Keratinocyte (primary cell): ENCODE measurements around the gene METTL22. TPM values are rescaled to one million over a fixed set of nuclear protein-coding genes. Genes with fewer than 3 reads are reported as not detected.

Experiments
- DNase-seq: peaks from one replicate; pipeline ENCODE4 v3.0.0-alpha.2; 2011; ENCODE audit warnings: low read depth, missing footprints, low spot score
- FAIRE-seq: peaks from 2 replicates; lab custom pipeline; 2011; peaks lifted over from hg19 to GRCh38; lab: Jason Lieb, UNC
- H2AFZ ChIP-seq: 2 replicates; pipeline ENCODE4 v1.6.0; 2012; ENCODE audit warnings: low read length, control low read depth, inconsistent platforms; ENCODE audit not compliant: control insufficient read depth
- H3K27ac ChIP-seq: 2 replicates; pipeline ENCODE4 v1.5.1; 2011; ENCODE audit warnings: low read length; ENCODE audit not compliant: control insufficient read depth, insufficient read depth
- H3K27me3 ChIP-seq: 3 replicates; pipeline ENCODE4 v1.6.0; 2011; ENCODE audit warnings: low read length; ENCODE audit not compliant: control insufficient read depth, insufficient read depth; ENCODE audit errors: extremely low read depth
- H3K36me3 ChIP-seq, 2 experiments: 2 replicates in 1 of 2; 3 replicates in 1 of 2; pipeline ENCODE4 v1.5.1; 2011; ENCODE audit warnings: low read length in 2 of 2, mild to moderate bottlenecking in 1 of 2; ENCODE audit not compliant: control insufficient read depth in 2 of 2, insufficient read depth in 2 of 2; ENCODE audit errors: extremely low read depth in 1 of 2
- H3K4me1 ChIP-seq: 3 replicates; pipeline ENCODE4 v1.5.1; 2011; ENCODE audit warnings: low read length; ENCODE audit not compliant: control insufficient read depth, insufficient read depth; ENCODE audit errors: extremely low read depth
- H3K4me2 ChIP-seq: 3 replicates; pipeline ENCODE4 v1.6.0; 2011; ENCODE audit warnings: low read depth, low read length; ENCODE audit not compliant: control insufficient read depth, insufficient read depth; ENCODE audit errors: extremely low read depth
- H3K4me3 ChIP-seq, 3 experiments: fragments of 200-600 bp in 1 of 3; sonication (generic) in 1 of 3; 2 replicates in 2 of 3; 3 replicates in 1 of 3; pipeline ENCODE4 v1.5.1; 2011 to 2016; ENCODE audit warnings: low read length in 3 of 3, mild to moderate bottlenecking in 3 of 3, control low read depth in 2 of 3, inconsistent platforms in 1 of 3, low read depth in 1 of 3, mixed read lengths in 1 of 3, mixed run types in 1 of 3, moderate library complexity in 1 of 3; ENCODE audit not compliant: control insufficient read depth in 2 of 3, insufficient read depth in 2 of 3; ENCODE audit errors: extremely low read depth in 1 of 3
- H3K79me2 ChIP-seq: 2 replicates; pipeline ENCODE4 v1.6.0; 2012; ENCODE audit warnings: low read length; ENCODE audit not compliant: control insufficient read depth, insufficient read depth
- H3K9ac ChIP-seq: 3 replicates; pipeline ENCODE4 v1.6.0; 2011; ENCODE audit warnings: low read length; ENCODE audit not compliant: control insufficient read depth, insufficient read depth; ENCODE audit errors: extremely low read depth
- H3K9me1 ChIP-seq: 3 replicates; pipeline ENCODE4 v1.6.0; 2011; ENCODE audit warnings: low read length; ENCODE audit not compliant: control insufficient read depth, insufficient read depth; ENCODE audit errors: extremely low read depth
- H3K9me3 ChIP-seq: 2 replicates; pipeline ENCODE4 v1.5.1; 2012; ENCODE audit warnings: low read depth, low read length; ENCODE audit not compliant: control insufficient read depth
- H4K20me1 ChIP-seq: 3 replicates; pipeline ENCODE4 v1.6.0; 2011; ENCODE audit warnings: low read length; ENCODE audit not compliant: control insufficient read depth, insufficient read depth; ENCODE audit errors: extremely low read depth
- CTCF ChIP-seq, 3 experiments: IDR thresholded peaks in 1 of 3; conservative IDR thresholded peaks in 1 of 3; optimal IDR thresholded peaks in 1 of 3; 2 replicates in 2 of 3; 3 replicates in 1 of 3; pipeline versions ENCODE3 to v1.5.1; 2011; ENCODE audit warnings: low read length in 3 of 3, mild to moderate bottlenecking in 3 of 3, moderate library complexity in 2 of 3, control low read depth in 1 of 3, inconsistent platforms in 1 of 3; ENCODE audit not compliant: insufficient read depth in 2 of 3; ENCODE audit errors: extremely low read depth in 1 of 3
- EZH2 ChIP-seq: IDR thresholded peaks from one replicate; pipeline ENCODE4 v1.6.1; 2012; ENCODE audit warnings: inconsistent platforms, mild to moderate bottlenecking, low read length, moderate library complexity
- dilution Hi-C: fragments of 300-500 bp; cut with MboI; formaldehyde crosslinking; loops from one replicate; pipeline ENCODE4 v1.7.0; 2020; ENCODE audit warnings: low sequenced_read_pairs; ENCODE audit not compliant: extremely low pct_ligation_motif_present
- polyA plus RNA-seq, 5 experiments: library from polyadenylated mRNA; depleted of rRNA in 3 of 5; stranded (reverse) in 3 of 5; stranded (forward) in 1 of 5; unstranded in 1 of 5; fragments of >200 nt; gene quantifications; 1 replicate in 1 of 5; 2 replicates in 3 of 5; 3 replicates in 1 of 5; pipeline versions ENCODE4 v1.2.1 to v1.2.3, GENCODE V29; 2011 to 2012; ENCODE audit warnings: missing spikeins in 2 of 5, low read depth in 1 of 5, low replicate concordance in 1 of 5

The METTL22 gene
- polyA plus RNA-seq, 1 donor (not counting 4 experiments of a cell fraction or from before 2014, with no cell fraction given), result 31.1 TPM

GRCh38 chr16:8587065-8587464, 34.4 kb upstream of the METTL22 start:
- Histone ChIP-seq H3K9me1 (no peaks in the 10 kb centered on the region), H2AFZ (no peak overlapping the region), H3K4me3 (no peak overlapping the region), H4K20me1 (no peaks in the 10 kb centered on the region), H3K4me1 (no peaks in the 10 kb centered on the region), H3K9me3 (peaks cover 3% of the 10 kb centered on the region), H3K9ac (no peak overlapping the region), H3K79me2 (no peaks in the 10 kb centered on the region), H3K27ac (no peak overlapping the region), H3K4me2 (no peak overlapping the region), H3K36me3 (no peaks in the 10 kb centered on the region), H3K27me3 (peaks cover 41% of the 10 kb centered on the region)
- no peak for FAIRE-seq
- dilution Hi-C loops, result no loop called here
- DNase-seq, result no peak
- no peak for TF ChIP-seq EZH2

GRCh38 chr16:8588682-8589056, 32.8 kb upstream of the METTL22 start:
- Histone ChIP-seq H3K9me3 (peaks cover 3% of the 10 kb centered on the region), H3K9me1 (no peaks in the 10 kb centered on the region), H3K4me3 (no peak overlapping the region), H3K4me1 (no peaks in the 10 kb centered on the region), H2AFZ (no peak overlapping the region), H3K36me3 (no peaks in the 10 kb centered on the region), H3K79me2 (no peaks in the 10 kb centered on the region), H4K20me1 (no peaks in the 10 kb centered on the region), H3K4me2 (no peak overlapping the region), H3K27ac (no peak overlapping the region), H3K9ac (no peak overlapping the region), H3K27me3 (peaks cover 41% of the 10 kb centered on the region)
- no peak for DNase-seq
- dilution Hi-C loops, result no loop called here
- FAIRE-seq, result no peak
- TF ChIP-seq CTCF (optimal IDR thresholded peaks at IDR 0.05 in 1 of 3, IDR thresholded peaks at IDR 0.05 in 1 of 3, conservative IDR thresholded peaks at IDR 0.05 in 1 of 3; ENCODE audit: extremely low read depth in 1 of 3, insufficient read depth in 2 of 3, low read length in 3 of 3) (no peak), EZH2 (no peak)
